ENCODE data around the gene RRAGB.

DNA sequence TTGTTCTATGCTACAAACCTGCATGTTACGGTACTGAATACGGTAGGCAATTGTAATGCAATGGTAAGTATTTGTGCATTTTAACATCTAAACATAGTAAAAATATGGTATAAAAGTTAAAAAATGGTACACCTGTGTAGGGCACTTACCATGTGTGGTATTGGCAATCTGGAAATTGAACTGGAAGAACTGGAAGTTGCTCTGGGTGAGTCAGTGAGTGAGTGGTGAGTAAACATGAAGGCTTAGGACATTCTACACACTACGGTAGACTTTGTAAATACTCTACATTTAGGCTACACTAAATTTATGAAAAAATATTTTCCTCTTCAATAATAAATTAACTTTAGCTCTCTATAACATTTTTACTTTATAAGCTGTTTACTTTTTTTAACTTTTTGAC is 78.9 kb downstream of the RRAGB start:
- TF ChIP-seq, protein P1, sequence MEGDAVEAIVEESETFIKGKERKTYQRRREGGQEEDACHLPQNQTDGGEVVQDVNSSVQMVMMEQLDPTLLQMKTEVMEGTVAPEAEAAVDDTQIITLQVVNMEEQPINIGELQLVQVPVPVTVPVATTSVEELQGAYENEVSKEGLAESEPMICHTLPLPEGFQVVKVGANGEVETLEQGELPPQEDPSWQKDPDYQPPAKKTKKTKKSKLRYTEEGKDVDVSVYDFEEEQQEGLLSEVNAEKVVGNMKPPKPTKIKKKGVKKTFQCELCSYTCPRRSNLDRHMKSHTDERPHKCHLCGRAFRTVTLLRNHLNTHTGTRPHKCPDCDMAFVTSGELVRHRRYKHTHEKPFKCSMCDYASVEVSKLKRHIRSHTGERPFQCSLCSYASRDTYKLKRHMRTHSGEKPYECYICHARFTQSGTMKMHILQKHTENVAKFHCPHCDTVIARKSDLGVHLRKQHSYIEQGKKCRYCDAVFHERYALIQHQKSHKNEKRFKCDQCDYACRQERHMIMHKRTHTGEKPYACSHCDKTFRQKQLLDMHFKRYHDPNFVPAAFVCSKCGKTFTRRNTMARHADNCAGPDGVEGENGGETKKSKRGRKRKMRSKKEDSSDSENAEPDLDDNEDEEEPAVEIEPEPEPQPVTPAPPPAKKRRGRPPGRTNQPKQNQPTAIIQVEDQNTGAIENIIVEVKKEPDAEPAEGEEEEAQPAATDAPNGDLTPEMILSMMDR (IDR thresholded peaks at IDR 0.05), result no peak
- TF ChIP-seq POLR2A (IDR thresholded peaks at IDR 0.05; ENCODE audit: low read depth), result no peak
- no peak for TF ChIP-seq POLR2AphosphoS5 (IDR thresholded peaks at IDR 0.05)
